ENCODE data around the gene MACO1.

- no peak for TF ChIP-seq CTCF (IDR thresholded peaks at IDR 0.05)
- no peak for TF ChIP-seq ZFX (IDR thresholded peaks at IDR 0.05; ENCODE audit: borderline replicate concordance)
Measured at GRCh38 chr1:25504706-25505595, 74.3 kb downstream of the MACO1 start.

Measured in 22Rv1 (cell line).